Midbrain (tissue), 1 donor: Measurements from ENCODE around the gene GSC.
"Not testable (repeated sequence)": the region's sequence is repeated elsewhere in the genome, so short reads cannot be mapped to it uniquely, and the experiment has no call there.

Source experiments
- DNase-seq: peaks from one replicate; lab custom pipeline; 2025; lab: John Stamatoyannopoulos, UW

GSC gene

DNA sequence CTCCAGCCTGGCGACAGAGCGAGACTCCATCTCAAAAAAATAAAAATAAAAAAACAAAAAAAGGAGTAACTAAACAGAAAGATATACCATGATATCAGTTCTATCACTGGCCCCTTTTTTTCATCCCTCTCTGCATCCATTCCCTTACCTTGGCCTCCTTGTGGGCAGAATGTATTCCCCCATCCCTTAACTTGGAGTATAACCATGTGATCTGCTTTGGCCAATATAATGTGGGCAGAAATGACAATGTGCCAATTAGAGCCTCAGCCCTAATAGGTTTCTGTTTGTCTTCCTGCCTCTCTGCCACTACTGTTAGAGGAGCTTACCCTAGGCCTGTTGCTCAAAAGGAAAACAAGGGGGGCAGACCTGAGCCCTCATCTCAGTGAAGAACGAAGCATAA is 23.8 kb downstream of the GSC start:
- DNase-seq: no peak

GRCh38 chr14:94738751-94739150 is 31.2 kb downstream of the GSC start:
- DNase-seq: no peak

DNA sequence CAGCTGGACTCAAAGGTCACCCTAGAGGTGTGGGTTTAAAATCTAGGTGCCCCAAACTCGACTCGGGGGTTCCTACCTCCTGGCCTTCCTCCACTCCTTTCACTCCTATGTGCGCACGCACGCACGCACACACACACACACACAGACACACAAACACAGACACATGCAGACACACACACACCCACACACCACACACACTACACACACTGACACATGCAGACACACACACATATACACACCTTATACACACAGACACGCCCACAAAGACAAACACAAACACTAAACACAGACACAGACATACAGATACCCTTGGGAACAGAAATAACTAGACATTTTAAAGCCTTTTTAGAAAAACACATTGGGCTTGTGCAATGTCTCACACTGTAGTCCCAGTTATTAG is 31.8 kb downstream of the GSC start:
- no peak for DNase-seq

- DNase-seq: no peak
Measured at GRCh38 chr14:94728950-94729349, 41.0 kb downstream of the GSC start.

GRCh38 chr14:94728440-94728839 is 41.5 kb downstream of the GSC start:
- DNase-seq: not testable (repeated sequence)

- DNase-seq: not testable (repeated sequence)
Measured at GRCh38 chr14:94726649-94727048, 43.3 kb downstream of the GSC start.

DNA sequence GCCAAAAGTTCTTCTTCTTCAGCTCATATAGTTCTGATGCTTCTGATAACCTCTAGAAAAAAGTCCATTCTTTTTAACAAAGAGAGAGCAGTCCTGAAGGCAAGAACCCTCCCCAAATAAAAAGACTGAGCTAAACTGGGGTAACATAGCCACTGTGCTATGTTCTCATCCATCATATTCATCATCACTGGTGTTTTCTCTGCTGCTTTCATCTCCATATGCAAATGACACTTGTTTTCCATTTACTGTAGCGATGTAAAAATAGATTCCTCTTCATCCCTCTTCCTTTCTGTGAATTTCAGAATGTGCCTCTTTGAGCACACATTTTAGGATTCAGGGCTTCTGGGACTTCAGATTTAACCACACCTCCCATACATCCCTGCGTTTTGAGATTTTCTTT is 44.9 kb downstream of the GSC start:
- DNase-seq: no peak

DNA sequence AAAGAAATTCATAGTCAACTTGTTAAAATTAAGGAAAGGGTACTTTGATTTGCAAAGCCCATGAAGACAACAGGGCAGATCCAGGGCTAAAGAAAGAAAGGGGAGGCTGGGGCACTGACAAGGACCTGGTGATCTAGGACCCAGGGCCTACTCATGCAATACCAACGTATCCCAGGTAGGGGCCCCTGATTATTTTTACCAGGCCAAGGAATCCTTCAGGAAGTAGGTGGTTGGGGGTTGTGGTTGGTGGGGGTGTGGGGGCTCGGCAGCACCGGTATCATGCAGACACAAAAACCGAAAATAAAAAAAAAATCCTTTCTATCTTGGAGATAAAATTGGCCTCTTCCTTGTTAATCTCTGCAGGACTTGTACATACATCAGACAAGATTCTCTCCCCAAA is 47.5 kb downstream of the GSC start:
- DNase-seq: no peak
